K562 (cell line): ENCODE measurements around the gene SCG3. TPM values are rescaled to one million over a fixed set of nuclear protein-coding genes. Genes with fewer than 3 reads are reported as not detected.

Source experiments
- FOS ChIP-seq: IDR thresholded peaks from 3 replicates; pipeline ENCODE4 v1.6.1; 2011; ENCODE audit not compliant: insufficient read length; ENCODE audit errors: extremely low read depth
- HSF4 ChIP-seq: fragments of 250-450 bp; sonication (Bioruptor Pico); IDR thresholded peaks from 2 replicates; pipeline ENCODE4 v2.1.2; 2022; ENCODE audit warnings: mild to moderate bottlenecking, moderate library complexity, borderline replicate concordance
- MGA ChIP-seq: fragments of 450-650 bp; IDR thresholded peaks from 2 replicates; pipeline ENCODE4 v1.6.1; 2016; ENCODE audit warnings: mild to moderate bottlenecking, moderate library complexity
- NONO ChIP-seq, 2 experiments: fragments of 200-400 bp in 1 of 2; fragments of 450-650 bp in 1 of 2; formaldehyde crosslinking in 1 of 2; IDR thresholded peaks; 2 replicates each; pipeline ENCODE4 v1.6.1; 2017; ENCODE audit warnings: low read depth in 2 of 2, mild to moderate bottlenecking in 2 of 2, moderate library complexity in 2 of 2, low read length in 1 of 2
- POLR2G ChIP-seq: fragments of 200-400 bp; formaldehyde crosslinking; IDR thresholded peaks from 2 replicates; pipeline ENCODE4 v1.6.1; 2017; ENCODE audit warnings: low read depth, mild to moderate bottlenecking, antibody characterized with exemption, low read length, moderate library complexity
- SIN3A ChIP-seq, 2 experiments: fragments of 150-350 bp in 1 of 2; IDR thresholded peaks; 2 replicates each; pipeline ENCODE4 v1.6.1; 2011 to 2016; ENCODE audit warnings: borderline replicate concordance in 2 of 2, low read depth in 2 of 2, low read length in 2 of 2, mild to moderate bottlenecking in 2 of 2, moderate library complexity in 2 of 2; ENCODE audit not compliant: control insufficient read depth in 1 of 2
- SMAD4 ChIP-seq: fragments of 250-450 bp; sonication (Bioruptor Pico); conservative IDR thresholded peaks from 2 replicates; pipeline ENCODE4 v1.8.0; 2021; ENCODE audit warnings: inconsistent platforms, mild to moderate bottlenecking, moderate library complexity
- SMARCB1 ChIP-seq: IDR thresholded peaks from 2 replicates; pipeline ENCODE4 v1.6.1; 2011; ENCODE audit warnings: improper control_type of control experiment, low read depth; ENCODE audit not compliant: insufficient read length
- THRA ChIP-seq: fragments of 450-650 bp; IDR thresholded peaks from 2 replicates; pipeline ENCODE4 v1.6.1; 2017; ENCODE audit warnings: mild to moderate bottlenecking, moderate library complexity
- ZBTB9 ChIP-seq: fragments of 450-650 bp; formaldehyde crosslinking; IDR thresholded peaks from 2 replicates; pipeline ENCODE4 v1.4.0; 2020; ENCODE audit warnings: mild to moderate bottlenecking, moderate library complexity
- ZNF311 ChIP-seq: fragments of 250-450 bp; sonication (Bioruptor Pico); IDR thresholded peaks from 2 replicates; pipeline ENCODE4 v1.4.0; 2020; ENCODE audit warnings: mild to moderate bottlenecking, moderate library complexity
- polyA plus RNA-seq, 8 experiments: library from polyadenylated mRNA; depleted of rRNA in 4 of 8; stranded (reverse) in 5 of 8; unstranded in 3 of 8; fragments of >200 nt; fragmentation: Nextera tagmentation in 2 of 8; fragmentation: Illumina TruSeq in 1 of 8; extraction: Ambion mirVana in 2 of 8; extraction: Trizol in 1 of 8; gene quantifications; 2 replicates each; pipeline versions ENCODE4 v1.2.1 to v1.2.3, GENCODE V29; 2011 to 2014; ENCODE audit warnings: inconsistent platforms in 1 of 8, missing spikeins in 1 of 8
- total RNA-seq, 7 experiments: library from RNA; depleted of rRNA in 6 of 7; stranded (reverse); fragments of >200 nt in 6 of 7; fragmentation: Illumina TruSeq in 2 of 7; extraction: Trizol in 2 of 7; gene quantifications; 2 replicates each; pipeline versions ENCODE4 v1.2.1 to v1.2.3, GENCODE V29; 2011 to 2021; ENCODE audit warnings: low replicate concordance in 1 of 7

SCG3 gene
- total and polyA plus RNA-seq, 9 of the 15 experiments (the other 6 are each of a cell fraction or from before 2014, with no cell fraction given) = 13.0 to 43.8 (median 21.0) TPM

- TF ChIP-seq SIN3A (IDR thresholded peaks at IDR 0.05; ENCODE audit: borderline replicate concordance in 2 of 2, control insufficient read depth in 1 of 2, low read depth in 2 of 2, low read length in 2 of 2) = peak in 1 of 2 experiments; percentile 11; a peak in 1 of 4 replicates
- TF ChIP-seq SMAD4 (CRISPR knock-in tag) = no peak
- peak; percentile 61 for TF ChIP-seq POLR2G
- TF ChIP-seq NONO (IDR thresholded peaks at IDR 0.05; ENCODE audit: low read depth in 2 of 2, low read length in 1 of 2) = peak in 1 of 2 experiments; percentile 53; a peak in 1 of 4 replicates
- no peak for TF ChIP-seq ZNF311
- TF ChIP-seq THRA = no peak
- TF ChIP-seq MGA = peak; percentile 77
- TF ChIP-seq HSF4 (CRISPR knock-in tag) = no peak
- TF ChIP-seq FOS = no peak
- no peak for TF ChIP-seq SMARCB1
- 0 out of 2 replicates have a peak, but pooled peaks have one; percentile 49 for TF ChIP-seq ZBTB9 (CRISPR knock-in tag)
These were observed 70.7 kb downstream of the SCG3 start (continued) for GRCh38 chr15:51751697-51752683.
